HG03025 (cell line): ENCODE measurements around the gene UBXN11.

ENCODE experiments used
- ATAC-seq: cut with Tn5 transposase; IDR thresholded peaks from one replicate; pipeline ENCODE4 v1.9.1; 2021; ENCODE audit warnings: mild to moderate bottlenecking, moderate library complexity; ENCODE audit not compliant: unreplicated experiment, low FRiP score

UBXN11 gene

GRCh38 chr1:26288311-26288941 lies 18.0 kb downstream of the UBXN11 start:
- ATAC-seq: no peak

GRCh38 chr1:26287811-26288210 lies 18.6 kb downstream of the UBXN11 start:
- no peak for ATAC-seq

GRCh38 chr1:26287033-26287711 lies 19.3 kb downstream of the UBXN11 start:
- ATAC-seq: no peak

- no peak for ATAC-seq
Observed at GRCh38 chr1:26286064-26286416, 20.4 kb downstream of the UBXN11 start.

GRCh38 chr1:26285366-26286063 lies 20.9 kb downstream of the UBXN11 start:
- ATAC-seq: no peak

GRCh38 chr1:26284597-26285347 lies 21.7 kb downstream of the UBXN11 start:
- ATAC-seq: no peak

- no peak for ATAC-seq
Observed at GRCh38 chr1:26283871-26284596, 22.4 kb downstream of the UBXN11 start.

GRCh38 chr1:26283279-26283853 lies 23.1 kb downstream of the UBXN11 start:
- no peak for ATAC-seq

- no peak for ATAC-seq
Observed at GRCh38 chr1:26282401-26282918, 24.0 kb downstream of the UBXN11 start.

GRCh38 chr1:26281971-26282370 lies 24.5 kb downstream of the UBXN11 start:
- no peak for ATAC-seq

GRCh38 chr1:26281091-26281958 lies 25.1 kb downstream of the UBXN11 start:
- no peak for ATAC-seq

- no peak for ATAC-seq
Observed at GRCh38 chr1:26280333-26281042, 25.9 kb downstream of the UBXN11 start.

- ATAC-seq: peak; percentile 57
Observed at GRCh38 chr1:26279456-26280332, 26.7 kb downstream of the UBXN11 start, which contains the start of gene SH3BGRL3. Gene SH3BGRL3, plus strand, starts transcription at chr1:26280086. Its CDS starts 70 bp downstream, at chr1:26280156.

- no peak for ATAC-seq
Observed at GRCh38 chr1:26278724-26279455, 27.5 kb downstream of the UBXN11 start.

- ATAC-seq: no peak
Observed at GRCh38 chr1:26278303-26278702, 28.1 kb downstream of the UBXN11 start.

GRCh38 chr1:26277719-26278118 lies 28.7 kb downstream of the UBXN11 start:
- no peak for ATAC-seq

- no peak for ATAC-seq
Observed at GRCh38 chr1:26277261-26277661, 29.2 kb downstream of the UBXN11 start.
